Skin of body (tissue), 2 donors: Measurements from ENCODE around the gene CHCHD3. TPM values are rescaled to one million over a fixed set of nuclear protein-coding genes. Genes with fewer than 3 reads are reported as not detected.
A peak's percentile ranks its signal among the peaks of the same experiment; 100 is the strongest.

Experiments
- DNase-seq: peaks from one replicate; lab custom pipeline; 2025; lab: John Stamatoyannopoulos, UW
- total RNA-seq: library from RNA; depleted of rRNA; stranded (reverse); fragments of >200 nt; gene quantifications from one replicate; pipeline ENCODE4 v1.2.3, GENCODE V29; 2014

The CHCHD3 gene
- total RNA-seq, 1 donor from 2014 or later, result 62.7 TPM

- DNase-seq, result no peak
Observed at GRCh38 chr7:132825932-132826835, 255.7 kb downstream of the CHCHD3 start.

GRCh38 chr7:132825222-132825621, 256.7 kb downstream of the CHCHD3 start:
- DNase-seq, result no peak

- no peak for DNase-seq
Observed at GRCh38 chr7:132819648-132820047, 262.2 kb downstream of the CHCHD3 start.

- DNase-seq, result no peak
Observed at GRCh38 chr7:132817949-132818348, 263.9 kb downstream of the CHCHD3 start.

GRCh38 chr7:132815696-132816311, 266.1 kb downstream of the CHCHD3 start:
- no peak for DNase-seq

- DNase-seq, result no peak
Observed at GRCh38 chr7:132815130-132815529, 266.8 kb downstream of the CHCHD3 start.

GRCh38 chr7:132810561-132810960, 271.3 kb downstream of the CHCHD3 start:
- DNase-seq, result no peak

GRCh38 chr7:132806834-132807233, 275.1 kb downstream of the CHCHD3 start:
- DNase-seq, result no peak

GRCh38 chr7:132805766-132806165, 276.1 kb downstream of the CHCHD3 start:
- no peak for DNase-seq

- no peak for DNase-seq
Observed at GRCh38 chr7:132804849-132805485, 276.9 kb downstream of the CHCHD3 start.

GRCh38 chr7:132800522-132800921, 281.4 kb downstream of the CHCHD3 start:
- no peak for DNase-seq

- no peak for DNase-seq
Observed at GRCh38 chr7:132799081-132799413, 282.8 kb downstream of the CHCHD3 start.

- DNase-seq, result no peak
Observed at GRCh38 chr7:132797152-132797551, 284.7 kb downstream of the CHCHD3 start.

- DNase-seq, result peak; percentile 14
Observed at GRCh38 chr7:132793474-132793873, 288.4 kb downstream of the CHCHD3 start.

- DNase-seq, result no peak
Observed at GRCh38 chr7:132791036-132791435, 290.9 kb downstream of the CHCHD3 start.

- no peak for DNase-seq
Observed at GRCh38 chr7:132790104-132790503, 291.8 kb downstream of the CHCHD3 start.

- no peak for DNase-seq
Observed at GRCh38 chr7:132789281-132789680, 292.6 kb downstream of the CHCHD3 start.

- no peak for DNase-seq
Observed at GRCh38 chr7:132785870-132786269, 296.0 kb downstream of the CHCHD3 start.

GRCh38 chr7:132784406-132784805, 297.5 kb downstream of the CHCHD3 start:
- DNase-seq, result no peak

GRCh38 chr7:132783824-132784223, 298.1 kb downstream of the CHCHD3 start:
- DNase-seq, result no peak

GRCh38 chr7:132782777-132783640, 298.9 kb downstream of the CHCHD3 start:
- DNase-seq, result peak; percentile 24
